CD4-positive, alpha-beta T cell treated with Interferon alpha-2 for 1 hour (primary cell): Measurements from ENCODE around the gene MFNG.
"Not testable (repeated sequence)": the region's sequence is repeated elsewhere in the genome, so short reads cannot be mapped to it uniquely, and the experiment has no call there.

Source experiments
- DNase-seq, 2 donors: peaks; one replicate each; pipeline ENCODE4 v3.0.0-alpha.2; 2020 to 2022

The MFNG gene, protein sequence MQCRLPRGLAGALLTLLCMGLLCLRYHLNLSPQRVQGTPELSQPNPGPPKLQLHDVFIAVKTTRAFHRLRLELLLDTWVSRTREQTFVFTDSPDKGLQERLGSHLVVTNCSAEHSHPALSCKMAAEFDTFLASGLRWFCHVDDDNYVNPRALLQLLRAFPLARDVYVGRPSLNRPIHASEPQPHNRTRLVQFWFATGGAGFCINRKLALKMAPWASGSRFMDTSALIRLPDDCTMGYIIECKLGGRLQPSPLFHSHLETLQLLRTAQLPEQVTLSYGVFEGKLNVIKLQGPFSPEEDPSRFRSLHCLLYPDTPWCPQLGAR

GRCh38 chr22:37486224-37486845 lies at the start of gene MFNG:
Gene MFNG (minus strand): TSS chr22:37486384. CDS start chr22:37486177, 207 bp downstream.
- peak; percentile 82 to 83 for DNase-seq

GRCh38 chr22:37535159-37535558 lies 49.0 kb upstream of the MFNG start:
- DNase-seq = no peak

DNA sequence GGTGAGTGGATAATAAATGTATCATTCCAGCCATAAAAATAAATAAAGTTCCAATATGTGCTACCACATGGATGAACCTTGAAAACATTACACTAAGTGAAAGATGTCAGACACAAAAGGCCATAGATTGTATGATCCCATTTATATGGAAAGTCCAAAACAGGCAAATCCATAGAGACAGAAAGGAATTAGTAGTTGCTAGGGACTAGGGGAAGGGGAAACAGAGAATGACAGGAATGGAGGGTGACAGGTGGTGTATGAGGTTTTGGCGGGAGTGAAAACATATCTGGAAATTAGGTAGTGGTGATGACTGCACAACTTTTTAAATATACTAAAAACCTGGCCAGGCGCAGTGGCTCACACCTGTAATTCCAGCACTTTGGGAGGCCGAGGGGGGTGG lies 48.3 kb upstream of the MFNG start:
- no peak for DNase-seq

DNA sequence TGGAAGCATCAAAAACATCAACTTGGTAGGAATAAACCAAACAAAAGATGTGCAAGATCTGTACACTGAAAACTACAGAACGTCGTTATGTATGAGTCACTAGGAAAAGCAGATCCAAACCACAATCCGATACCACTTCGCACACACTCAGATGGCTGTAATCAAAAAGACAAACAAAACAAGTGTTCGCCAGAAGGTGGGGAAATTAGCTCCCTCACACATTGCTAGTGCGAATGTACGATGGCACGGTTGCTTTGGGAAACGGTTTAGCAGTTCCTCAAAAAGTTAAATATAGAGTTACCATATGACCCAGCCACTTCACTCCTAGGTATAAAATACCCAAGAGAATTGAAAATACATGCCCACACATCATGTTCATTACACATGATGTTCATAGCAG lies 47.8 kb upstream of the MFNG start:
- DNase-seq = no peak

DNA sequence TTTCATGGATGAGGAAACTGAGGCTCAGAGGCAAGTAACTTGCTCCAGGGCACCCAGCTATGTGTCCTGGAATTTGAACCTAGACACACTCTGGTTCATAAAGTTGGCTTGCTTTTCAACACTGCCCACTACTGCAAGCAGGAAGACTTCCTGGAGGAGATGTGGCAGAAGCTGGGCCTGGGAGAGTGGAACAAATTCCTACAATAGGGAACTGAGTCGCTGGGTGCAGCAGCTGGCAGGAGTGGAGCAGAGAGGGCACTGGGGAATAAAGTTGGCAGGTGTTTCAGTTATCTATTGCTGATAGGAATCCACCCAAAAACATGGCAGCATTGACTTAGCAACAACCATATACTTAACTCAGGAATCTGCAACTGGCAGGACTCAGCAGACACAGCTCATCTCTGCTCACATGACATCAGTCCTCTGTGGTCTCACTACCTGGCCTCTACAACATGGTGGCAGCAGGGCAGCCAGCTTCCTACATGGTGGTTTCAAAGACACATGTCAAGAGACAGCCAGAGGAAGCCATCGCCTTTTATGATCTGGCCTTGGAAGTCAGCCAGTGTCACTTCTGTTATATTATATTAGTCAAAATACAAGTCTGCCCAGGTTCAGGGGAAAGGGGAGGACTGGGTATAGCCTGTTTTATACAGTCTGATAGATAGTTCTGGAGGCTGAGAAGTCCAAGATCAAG lies 43.6 kb upstream of the MFNG start:
- peak in 1 of 2 donors; percentile 4 for DNase-seq

DNA sequence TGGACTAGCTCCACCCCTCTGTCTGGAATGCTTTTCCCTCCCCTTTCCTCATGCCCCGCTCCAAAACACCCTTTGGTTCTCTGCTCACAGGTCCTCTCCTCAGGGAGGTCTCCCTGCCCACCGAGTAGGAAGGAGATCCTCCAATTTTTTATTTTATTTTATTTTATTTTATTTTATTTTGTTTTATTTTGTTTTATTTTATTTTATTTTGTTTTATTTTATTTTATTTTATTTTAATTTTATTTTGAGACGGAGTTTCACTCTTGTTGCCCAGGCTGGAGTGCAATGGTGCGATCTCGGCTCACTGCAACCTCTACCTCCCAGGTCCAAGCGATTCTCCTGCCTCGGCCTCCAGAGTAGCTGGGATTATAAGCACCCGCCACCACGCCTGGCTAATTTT lies 41.8 kb upstream of the MFNG start:
- DNase-seq = not testable (repeated sequence)

GRCh38 chr22:37527081-37527752 lies 41.0 kb upstream of the MFNG start:
- not testable (repeated sequence) for DNase-seq

GRCh38 chr22:37526376-37526775 lies 40.2 kb upstream of the MFNG start:
- no peak for DNase-seq

GRCh38 chr22:37525746-37526350 lies 39.7 kb upstream of the MFNG start:
- DNase-seq = no peak

- DNase-seq = no peak
Observed at GRCh38 chr22:37525073-37525745, 39.0 kb upstream of the MFNG start.

DNA sequence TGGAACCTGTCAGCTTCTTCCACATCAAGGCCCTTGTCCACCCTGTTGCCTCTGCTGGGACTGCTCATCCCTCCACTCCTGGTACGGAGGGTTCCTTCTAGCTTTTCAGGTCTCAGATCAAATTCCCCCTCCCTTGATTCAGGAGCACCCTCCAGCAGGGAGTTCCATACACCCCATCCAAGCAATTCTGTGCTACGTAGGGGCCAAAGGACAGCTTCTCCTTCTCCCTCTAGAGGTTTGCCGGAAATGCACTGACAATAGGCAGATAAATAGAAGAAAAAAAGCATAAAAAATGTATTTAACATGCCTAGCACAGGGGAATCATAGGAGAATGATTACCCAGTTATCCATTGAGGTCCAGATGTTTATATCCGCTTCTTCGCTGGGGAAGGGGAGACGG lies 36.3 kb upstream of the MFNG start:
- no peak for DNase-seq

DNA sequence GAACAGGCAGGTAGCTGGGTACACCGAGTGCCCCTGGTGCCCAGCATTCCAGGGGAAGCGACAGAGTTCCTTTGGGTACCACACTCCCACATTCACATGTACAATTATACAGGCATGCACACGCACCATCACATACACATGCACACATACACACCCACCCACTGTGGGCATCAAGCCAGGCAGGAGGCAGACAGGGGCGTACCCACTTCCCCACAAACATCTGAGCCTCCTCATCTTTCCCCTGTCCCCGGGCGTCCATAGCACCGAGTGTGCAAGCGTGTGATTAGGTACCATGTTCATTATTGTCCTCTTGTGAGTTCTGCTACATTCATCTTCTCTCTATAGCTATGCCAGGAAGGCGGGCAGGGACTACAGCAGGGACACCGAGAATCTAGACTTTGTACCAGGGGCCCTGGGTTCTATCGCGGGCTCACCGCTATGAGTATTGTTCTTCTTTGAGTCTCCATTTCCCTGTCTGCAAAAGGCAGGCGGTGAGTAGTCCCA lies 35.1 kb upstream of the MFNG start:
- DNase-seq = no peak

DNA sequence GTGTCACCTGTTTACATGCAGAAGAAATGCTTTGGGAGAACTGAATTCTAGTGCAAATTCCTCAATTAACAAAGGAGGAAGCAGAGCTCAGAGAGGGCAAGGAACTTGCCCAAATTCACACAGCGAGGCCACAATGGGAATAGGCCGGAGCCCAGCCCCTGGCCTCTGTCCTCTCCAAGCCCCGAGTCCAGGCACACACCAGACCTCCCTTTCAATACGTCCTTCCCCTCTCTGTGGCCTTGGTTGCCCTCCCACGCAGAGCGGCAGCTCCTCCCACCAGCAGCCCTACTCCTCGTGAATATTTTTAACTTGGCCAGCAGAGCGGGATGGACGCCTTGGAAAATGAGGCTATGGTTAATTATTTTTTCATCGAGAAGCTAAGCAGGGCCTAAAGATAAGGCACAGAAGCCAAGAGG lies 34.6 kb upstream of the MFNG start:
- DNase-seq = no peak

DNA sequence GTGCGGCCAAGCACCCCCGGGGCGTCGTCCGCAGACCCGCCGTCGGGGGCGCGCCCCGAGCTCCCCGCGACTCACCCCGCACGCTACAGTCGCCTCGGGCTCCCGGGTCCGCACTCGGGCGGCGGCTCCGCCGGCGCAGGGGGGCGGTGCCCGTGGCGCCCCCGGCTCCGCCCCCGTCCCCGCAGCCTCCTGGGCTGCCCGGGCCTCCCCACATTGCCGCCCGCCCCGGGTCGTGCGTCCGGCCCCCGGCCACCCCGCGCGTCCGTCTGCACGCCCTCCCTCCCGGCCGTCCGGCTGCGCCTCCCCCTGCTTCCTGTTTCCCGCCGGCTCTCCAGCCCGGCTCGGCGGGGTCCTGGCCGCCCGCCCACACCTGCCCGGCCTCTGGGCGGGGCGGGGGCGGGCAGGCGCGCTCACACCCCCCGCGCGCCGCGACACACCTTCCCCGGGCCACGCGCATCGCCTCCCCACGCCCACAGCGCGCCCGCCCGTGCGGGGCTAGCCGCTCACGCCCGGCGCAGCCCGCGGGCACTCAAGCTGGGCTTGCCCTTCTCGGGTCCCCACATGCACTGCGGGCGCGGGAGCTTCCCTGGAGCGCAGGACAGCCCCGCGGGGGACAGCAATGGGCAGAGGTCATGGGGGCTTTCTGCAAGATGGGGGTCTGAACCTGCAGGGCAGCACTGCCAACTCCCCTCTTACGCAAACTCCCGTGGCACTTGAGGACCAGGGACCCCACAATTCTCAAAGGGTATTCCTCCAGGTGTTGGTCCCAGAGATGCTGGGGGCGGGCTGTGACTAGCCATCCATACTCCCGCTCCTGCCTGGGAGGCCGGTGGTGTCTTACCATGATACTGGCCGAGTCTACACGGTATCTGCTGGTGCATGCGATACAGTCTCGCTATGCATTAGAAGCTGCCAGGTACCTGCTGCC lies 33.3 kb upstream of the MFNG start, which contains the start of gene CARD10:
Gene CARD10 (minus strand): TSS at position 148 of the 928 bp plus-strand sequence. CDS start 215 bp downstream, outside the sequence.
- no peak for DNase-seq

DNA sequence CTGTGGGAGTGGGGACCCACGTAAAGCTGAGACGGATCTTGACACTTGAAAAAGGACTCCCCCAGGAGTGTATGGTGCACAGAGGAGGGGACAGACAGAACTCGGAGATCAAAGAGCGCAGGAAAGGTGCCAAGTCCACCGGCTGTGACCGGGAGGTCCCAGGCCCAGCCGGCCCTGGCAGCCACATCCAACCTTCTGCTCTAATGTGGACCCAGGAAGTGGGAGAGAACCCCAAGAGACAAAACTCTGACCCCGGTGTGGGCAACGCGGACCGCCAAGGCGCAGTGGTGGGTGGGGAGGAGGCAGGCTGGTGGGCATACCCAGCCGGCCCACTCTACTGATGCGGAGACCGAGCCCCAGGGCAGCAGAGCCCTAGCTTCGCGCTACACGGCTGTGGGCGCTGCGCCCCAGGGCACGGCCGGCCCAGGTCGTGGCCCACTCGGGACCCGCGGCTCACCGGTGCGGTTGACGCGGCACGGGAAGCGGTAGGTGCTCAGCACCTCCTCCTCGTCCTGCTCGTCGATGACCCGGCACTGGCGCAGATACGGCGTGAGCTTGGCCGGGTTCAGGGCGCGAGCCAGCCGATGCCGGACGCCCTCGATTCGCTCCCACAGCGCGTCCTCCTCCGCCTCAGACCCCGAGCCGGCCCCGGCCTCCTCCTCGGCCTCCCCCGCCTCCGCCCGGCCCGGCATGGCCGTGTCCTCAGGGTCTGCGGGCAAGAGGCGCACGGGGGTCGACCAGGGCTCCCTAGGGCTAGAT lies 32.5 kb upstream of the MFNG start:
- no peak for DNase-seq

DNA sequence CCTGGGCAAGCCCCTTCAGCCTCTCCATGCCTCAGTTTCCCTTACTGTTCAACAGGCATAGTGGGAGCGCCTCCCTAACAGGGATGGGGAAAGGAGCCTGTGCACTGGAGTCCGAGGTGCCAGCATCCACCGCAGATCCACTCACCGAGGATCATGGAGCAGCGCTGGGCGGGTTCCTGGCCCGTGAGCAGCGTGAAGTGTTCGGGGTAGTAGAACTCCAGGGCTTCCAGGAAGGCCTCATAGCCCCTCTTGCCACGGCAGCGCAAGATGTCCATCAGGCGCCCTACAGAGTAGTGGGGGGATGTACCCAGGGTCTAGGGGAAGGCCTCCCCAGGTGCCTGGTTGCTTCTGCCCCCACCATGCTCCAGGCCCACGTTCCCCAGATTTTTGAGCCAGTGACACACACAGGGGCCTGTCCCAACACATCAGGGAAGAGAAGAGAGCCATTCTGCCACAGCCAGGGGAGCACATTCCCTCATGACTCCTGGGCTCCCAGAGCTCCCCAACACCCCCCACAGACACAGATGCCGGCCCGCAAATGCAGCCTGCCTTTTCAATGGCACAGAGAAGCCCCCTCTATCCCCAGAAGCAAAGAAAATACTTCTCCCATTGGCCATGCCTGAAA lies 31.8 kb upstream of the MFNG start:
- DNase-seq = no peak

DNA sequence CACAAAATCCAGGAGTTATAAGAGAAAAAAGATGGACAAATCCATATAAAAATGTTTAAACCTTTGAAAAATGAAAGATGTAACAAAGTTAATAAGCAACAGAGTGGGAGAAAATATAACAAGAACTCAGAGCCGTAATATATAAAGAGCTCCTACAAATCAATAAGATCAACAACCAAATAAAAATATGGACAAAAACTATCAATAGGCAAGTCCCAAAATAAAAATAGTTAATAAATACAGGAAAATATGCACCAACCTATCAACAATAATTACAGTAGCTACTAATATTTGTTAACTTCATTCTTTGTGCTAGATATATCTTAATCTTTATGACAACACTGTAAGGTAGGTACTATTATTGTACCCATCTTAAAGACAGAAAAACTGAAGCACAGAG lies 30.3 kb upstream of the MFNG start:
- DNase-seq = no peak

DNA sequence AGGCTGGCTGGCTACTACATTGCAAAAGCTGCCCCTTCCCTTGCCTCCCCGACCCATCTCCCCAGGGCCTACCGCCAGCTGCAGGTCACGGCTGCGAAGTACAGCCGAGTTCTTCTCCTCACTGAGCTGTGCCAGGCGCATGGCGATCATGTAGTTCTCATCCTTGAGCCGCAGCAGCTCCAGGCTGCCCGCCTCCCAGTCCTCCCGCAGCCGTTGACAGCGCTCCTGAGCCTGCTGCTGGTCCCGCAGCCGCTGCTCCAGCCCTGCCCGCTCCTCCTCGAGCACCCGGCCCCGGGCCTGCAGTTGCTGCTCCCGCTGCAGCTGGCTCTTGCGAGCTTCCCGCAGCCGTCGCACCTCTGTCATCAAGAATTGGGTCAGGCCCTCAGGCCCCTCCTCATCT lies 29.7 kb upstream of the MFNG start:
- DNase-seq = no peak

- DNase-seq = no peak
Observed at GRCh38 chr22:37514526-37515051, 28.4 kb upstream of the MFNG start.
